Gastrocnemius medialis (tissue), 4 donors: Measurements from ENCODE around the gene FLT1. TPM values are rescaled to one million over a fixed set of nuclear protein-coding genes. Genes with fewer than 3 reads are reported as not detected.

ENCODE experiments used
- ATAC-seq, 2 donors: fragments of 150-250 bp; one replicate each; pipeline ENCODE4 v1.9.1; 2016
- DNase-seq, 2 donors: peaks; one replicate each; pipeline ENCODE4 v3.0.0-alpha.2; 2019
- H3K27ac ChIP-seq, 4 donors: fragments of 200-600 bp; sonication (generic); 1 replicate in 1 of 4; 2 replicates in 3 of 4; pipeline ENCODE4 v1.5.1; 2016 to 2018; ENCODE audit warnings: mild to moderate bottlenecking in 2 of 4, moderate library complexity in 1 of 4
- H3K27me3 ChIP-seq, 3 donors: fragments of 200-600 bp; sonication (generic) in 2 of 3; 1 replicate in 1 of 3; 2 replicates in 2 of 3; pipeline versions ENCODE4 v1.5.1 to v1.6.0; 2016 to 2019; ENCODE audit warnings: mild to moderate bottlenecking in 1 of 3, moderate library complexity in 1 of 3
- H3K36me3 ChIP-seq, 2 donors: fragments of 200-600 bp; sonication (generic) in 1 of 2; one replicate each; pipeline ENCODE4 v1.5.1; 2017 to 2018
- H3K4me1 ChIP-seq, 2 donors: fragments of 200-600 bp; sonication (generic) in 1 of 2; one replicate each; pipeline ENCODE4 v1.5.1; 2016 to 2017; ENCODE audit warnings: mild to moderate bottlenecking in 2 of 2
- H3K4me3 ChIP-seq, 4 donors: fragments of 200-600 bp; sonication (generic) in 3 of 4; 1 replicate in 1 of 4; 2 replicates in 3 of 4; pipeline ENCODE4 v1.5.1; 2016 to 2019; ENCODE audit warnings: mild to moderate bottlenecking in 2 of 4
- H3K9me3 ChIP-seq, 3 donors: fragments of 200-600 bp; sonication (generic) in 2 of 3; 1 replicate in 1 of 3; 2 replicates in 2 of 3; pipeline ENCODE4 v1.5.1; 2016 to 2019
- POLR2A ChIP-seq, 2 donors: fragments of 450-650 bp; IDR thresholded peaks; one replicate each; pipeline ENCODE4 v1.6.1; 2017; ENCODE audit warnings: antibody characterized with exemption in 2 of 2, mild to moderate bottlenecking in 2 of 2, moderate library complexity in 2 of 2
- in situ Hi-C, 4 donors: fragments of 200-750 bp; cut with MboI; loops; one replicate each; pipeline versions ENCODE4 v1.15.0 to v1.8.0; 2017; ENCODE audit warnings: low sequenced_read_pairs in 4 of 4
- intact Hi-C: fragments of 100-400 bp; cut with DNase I; formaldehyde crosslinking; loops from one replicate; pipeline ENCODE4 v1.15.1; 2023; ENCODE audit warnings: low total_unique reads
- total RNA-seq, 4 donors: library from RNA; depleted of rRNA; stranded (reverse); fragments of >200 nt; gene quantifications; one replicate each; pipeline versions ENCODE4 v1.1.0 to v1.2.3, GENCODE V29; 2016
- TF ChIP-seq, protein P1 (sequence below), 5 experiments: fragments of 450-650 bp in 3 of 5; fragments of 200-600 bp in 2 of 5; sonication (generic) in 2 of 5; IDR thresholded peaks in 4 of 5; conservative IDR thresholded peaks in 1 of 5; 1 replicate in 4 of 5; 2 replicates in 1 of 5; pipeline ENCODE4 v1.5.1; 2016 to 2019; ENCODE audit warnings: antibody characterized with exemption in 5 of 5, mild to moderate bottlenecking in 3 of 5, moderate library complexity in 3 of 5

The FLT1 gene
- total RNA-seq, 4 donors from 2014 or later = 20.7 to 42.9 (median 29.5) TPM

DNA sequence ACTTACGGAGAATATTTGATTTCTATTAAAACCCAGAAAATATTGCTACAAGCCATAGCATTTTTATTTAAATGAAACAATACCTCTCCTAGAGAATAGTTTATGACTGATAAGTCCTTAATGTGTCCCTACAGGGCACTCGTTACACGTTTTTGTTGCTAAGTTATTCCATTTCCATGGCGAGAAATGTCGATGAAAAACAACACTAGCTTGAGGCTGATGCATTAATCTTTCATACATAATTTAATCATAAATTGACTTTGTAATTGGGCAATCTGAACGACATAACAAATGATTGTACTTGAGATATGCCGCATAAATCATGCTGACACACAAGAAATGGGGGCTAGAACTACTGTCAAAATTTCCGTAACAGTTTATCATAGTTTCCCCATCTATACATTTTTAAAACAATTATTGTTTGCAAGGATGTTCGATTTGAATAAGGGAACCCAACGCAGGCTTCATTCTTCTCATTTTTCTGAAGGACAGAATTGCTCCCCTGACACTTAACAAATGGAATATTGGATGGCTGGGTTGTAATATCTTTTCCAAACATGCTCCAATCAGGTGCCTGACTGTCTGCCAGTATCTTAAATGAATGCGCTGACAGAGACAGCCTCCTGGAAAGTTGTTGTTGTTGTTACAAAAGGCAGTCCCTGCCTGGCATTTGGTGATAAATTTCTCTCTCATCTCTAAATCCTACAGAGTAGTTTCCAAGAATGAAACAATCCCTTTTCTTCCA lies 61.9 kb downstream of the FLT1 start:
- no peak overlapping the region for H3K4me3 ChIP-seq
- in situ Hi-C loops (no loop called here), intact Hi-C loops (no loop called here)
- H3K27me3 ChIP-seq = no peaks in the 10 kb centered on the region
- no peak for DNase-seq
- ATAC-seq = no peak
- H3K4me1 ChIP-seq = peaks cover 0 to 16% of the 10 kb centered on the region in 2 donors
- H3K27ac ChIP-seq = no peak overlapping the region
- H3K9me3 ChIP-seq = no peaks in the 10 kb centered on the region
- H3K36me3 ChIP-seq = no peaks in the 10 kb centered on the region
- TF ChIP-seq POLR2A (IDR thresholded peaks at IDR 0.05) = no peak
- TF ChIP-seq, protein P1, sequence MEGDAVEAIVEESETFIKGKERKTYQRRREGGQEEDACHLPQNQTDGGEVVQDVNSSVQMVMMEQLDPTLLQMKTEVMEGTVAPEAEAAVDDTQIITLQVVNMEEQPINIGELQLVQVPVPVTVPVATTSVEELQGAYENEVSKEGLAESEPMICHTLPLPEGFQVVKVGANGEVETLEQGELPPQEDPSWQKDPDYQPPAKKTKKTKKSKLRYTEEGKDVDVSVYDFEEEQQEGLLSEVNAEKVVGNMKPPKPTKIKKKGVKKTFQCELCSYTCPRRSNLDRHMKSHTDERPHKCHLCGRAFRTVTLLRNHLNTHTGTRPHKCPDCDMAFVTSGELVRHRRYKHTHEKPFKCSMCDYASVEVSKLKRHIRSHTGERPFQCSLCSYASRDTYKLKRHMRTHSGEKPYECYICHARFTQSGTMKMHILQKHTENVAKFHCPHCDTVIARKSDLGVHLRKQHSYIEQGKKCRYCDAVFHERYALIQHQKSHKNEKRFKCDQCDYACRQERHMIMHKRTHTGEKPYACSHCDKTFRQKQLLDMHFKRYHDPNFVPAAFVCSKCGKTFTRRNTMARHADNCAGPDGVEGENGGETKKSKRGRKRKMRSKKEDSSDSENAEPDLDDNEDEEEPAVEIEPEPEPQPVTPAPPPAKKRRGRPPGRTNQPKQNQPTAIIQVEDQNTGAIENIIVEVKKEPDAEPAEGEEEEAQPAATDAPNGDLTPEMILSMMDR (IDR thresholded peaks at IDR 0.05 in 4 of 5, conservative IDR thresholded peaks at IDR 0.05 in 1 of 5) = no peak

- H3K4me3 ChIP-seq = no peak overlapping the region
- no peak for TF ChIP-seq POLR2A (IDR thresholded peaks at IDR 0.05)
- TF ChIP-seq, protein P1 (IDR thresholded peaks at IDR 0.05 in 4 of 5, conservative IDR thresholded peaks at IDR 0.05 in 1 of 5) = no peak
- in situ Hi-C loops (no loop called here), intact Hi-C loops (no loop called here)
- H3K9me3 ChIP-seq = no peaks in the 10 kb centered on the region
- H3K27ac ChIP-seq = no peak overlapping the region
- H3K4me1 ChIP-seq = peaks cover 0 to 11% of the 10 kb centered on the region in 2 donors
- H3K27me3 ChIP-seq = no peaks in the 10 kb centered on the region
- ATAC-seq (no peak), DNase-seq (no peak)
- no peaks in the 10 kb centered on the region for H3K36me3 ChIP-seq
Observed at GRCh38 chr13:28429685-28430290, 65.1 kb downstream of the FLT1 start.

DNA sequence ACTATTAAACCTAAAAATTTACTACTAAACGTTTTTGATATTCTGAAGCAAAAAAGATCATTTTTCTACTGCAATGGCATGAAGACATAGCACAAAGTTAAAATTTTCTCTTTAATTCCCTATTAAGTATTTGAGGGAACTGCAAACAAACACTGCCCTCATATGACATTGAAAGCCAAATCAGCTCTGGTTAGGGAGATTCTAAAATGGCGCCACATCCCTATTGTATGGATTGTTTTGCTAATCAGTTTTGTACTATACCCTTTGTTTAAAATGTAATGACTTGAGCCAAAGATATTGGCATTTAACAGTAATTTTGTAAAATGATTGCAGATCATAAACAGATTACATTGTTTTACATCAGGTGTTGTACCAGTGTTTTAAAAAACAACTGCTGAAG lies 65.8 kb downstream of the FLT1 start:
- intact Hi-C loops = no loop called here
- no peak for TF ChIP-seq POLR2A (IDR thresholded peaks at IDR 0.05)
- TF ChIP-seq, protein P1 (IDR thresholded peaks at IDR 0.05 in 4 of 5, conservative IDR thresholded peaks at IDR 0.05 in 1 of 5) = no peak
- H3K9me3 ChIP-seq = no peaks in the 10 kb centered on the region
- H3K27ac ChIP-seq = no peak overlapping the region
- H3K4me1 ChIP-seq = peaks cover 0 to 11% of the 10 kb centered on the region in 2 donors
- no peak for DNase-seq
- in situ Hi-C loops = no loop called here
- ATAC-seq = no peak
- H3K4me3 ChIP-seq = no peak overlapping the region
- no peaks in the 10 kb centered on the region for H3K36me3 ChIP-seq
- H3K27me3 ChIP-seq = no peaks in the 10 kb centered on the region

DNA sequence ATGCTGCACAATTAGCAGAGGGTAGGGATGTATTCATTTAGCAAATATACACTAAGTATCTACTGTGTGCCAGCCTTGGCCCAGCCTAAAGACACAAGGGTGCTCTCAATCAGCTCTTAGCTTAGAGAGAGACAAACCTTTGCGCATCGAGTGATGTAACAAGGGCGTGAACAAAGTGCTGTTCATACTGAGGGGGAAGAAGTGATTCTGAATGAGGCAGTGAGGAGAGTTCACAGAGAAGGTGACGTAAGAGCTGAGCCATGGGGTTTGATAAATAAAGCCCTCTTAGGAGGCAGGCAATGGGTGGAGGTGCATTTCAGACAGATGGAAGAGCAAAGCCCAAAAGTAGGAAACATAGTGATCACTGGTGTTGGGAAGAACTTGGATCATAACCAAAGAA lies 68.5 kb downstream of the FLT1 start:
- no peak for TF ChIP-seq POLR2A (IDR thresholded peaks at IDR 0.05)
- TF ChIP-seq, protein P1 (IDR thresholded peaks at IDR 0.05 in 4 of 5, conservative IDR thresholded peaks at IDR 0.05 in 1 of 5) = no peak
- H3K36me3 ChIP-seq = no peaks in the 10 kb centered on the region
- H3K4me3 ChIP-seq = no peak overlapping the region
- DNase-seq (no peak), ATAC-seq (no peak)
- intact Hi-C loops (no loop called here), in situ Hi-C loops (no loop called here)
- H3K27ac ChIP-seq = no peak overlapping the region
- no peaks in the 10 kb centered on the region for H3K9me3 ChIP-seq
- H3K4me1 ChIP-seq = no peaks in the 10 kb centered on the region
- H3K27me3 ChIP-seq = no peaks in the 10 kb centered on the region
